A673 (cell line): ENCODE measurements around the gene SLC25A29. TPM values are rescaled to one million over a fixed set of nuclear protein-coding genes. Genes with fewer than 3 reads are reported as not detected.
A peak's percentile ranks its signal among the peaks of the same experiment; 100 is the strongest.

Source experiments
- BruUV-seq: library from RNA; stranded (reverse); fragments of 400-500 nt; replicated peaks from 2 replicates; lab custom pipeline; 2021; lab: Mats Ljungman, UMichigan
- CTCF ChIA-PET: fragments of 300-600 bp; sonication (Branson Sonifier 250); formaldehyde crosslinking; loops from one replicate; lab custom pipeline; 2022; ENCODE audit warnings: antibody characterized with exemption; lab: Charles Lee
- POLR2A ChIA-PET: fragments of 300-600 bp; sonication (Branson Sonifier 250); formaldehyde crosslinking; loops from one replicate; lab custom pipeline; 2022; ENCODE audit warnings: antibody characterized with exemption; ENCODE audit not compliant: low non-redundant PET; lab: Charles Lee
- DNase-seq: peaks from one replicate; pipeline ENCODE4 v3.0.0-alpha.2; 2015; ENCODE audit warnings: low spot score
- H3K27ac ChIP-seq: fragments of 200-600 bp; sonication (generic); 2 replicates; pipeline ENCODE4 v1.5.1; 2016; ENCODE audit warnings: mixed run types, low read depth, mild to moderate bottlenecking, mixed read lengths, antibody characterized with exemption, low read length; ENCODE audit not compliant: poor library complexity, severe bottlenecking
- H3K27me3 ChIP-seq: fragments of 200-600 bp; sonication (generic); replicated peaks from 2 replicates; pipeline ENCODE4 v1.6.1; 2017; ENCODE audit warnings: mixed run types, low read depth, mild to moderate bottlenecking, mixed read lengths, antibody characterized with exemption, low read length; ENCODE audit not compliant: insufficient read depth, poor library complexity
- H3K36me3 ChIP-seq: fragments of 200-600 bp; sonication (generic); 2 replicates; pipeline ENCODE4 v1.6.1; 2016; ENCODE audit warnings: mixed run types, mild to moderate bottlenecking, mixed read lengths, antibody characterized with exemption, low read length; ENCODE audit not compliant: insufficient read depth, poor library complexity, severe bottlenecking
- H3K4me1 ChIP-seq: fragments of 200-600 bp; sonication (generic); 2 replicates; pipeline ENCODE4 v1.6.1; 2017; ENCODE audit warnings: mixed run types, mild to moderate bottlenecking, mixed read lengths, antibody characterized with exemption, low read length; ENCODE audit not compliant: insufficient read depth, poor library complexity, severe bottlenecking
- H3K4me3 ChIP-seq: fragments of 200-600 bp; sonication (generic); 2 replicates; pipeline ENCODE4 v1.5.1; 2016; ENCODE audit warnings: low read depth, mixed run types, mild to moderate bottlenecking, mixed read lengths, low read length; ENCODE audit not compliant: poor library complexity, severe bottlenecking
- H3K9me3 ChIP-seq: fragments of 200-600 bp; sonication (generic); 2 replicates; pipeline ENCODE4 v1.6.1; 2016; ENCODE audit warnings: mixed run types, low read depth, mild to moderate bottlenecking, mixed read lengths, antibody characterized with exemption, low read length; ENCODE audit not compliant: poor library complexity, severe bottlenecking
- EZH2 ChIP-seq: fragments of 200-600 bp; sonication (generic); IDR thresholded peaks from 2 replicates; pipeline ENCODE4 v1.6.1; 2017; ENCODE audit warnings: borderline replicate concordance, low read depth, mild to moderate bottlenecking, mixed read lengths, antibody characterized with exemption, low read length; ENCODE audit not compliant: poor library complexity, severe bottlenecking
- intact Hi-C: fragments of 100-400 bp; cut with micrococcal nuclease; formaldehyde crosslinking; loops from one replicate; pipeline ENCODE4 v1.10.0; 2022; ENCODE audit not compliant: unreplicated experiment
- total RNA-seq: library from RNA; stranded (reverse); gene quantifications from 2 replicates; pipeline ENCODE4 v1.2.3, GENCODE V29; 2021
- TF ChIP-seq, protein P1 (sequence below): fragments of 300-800, 200-600 bp; sonication (generic); conservative IDR thresholded peaks from 2 replicates; pipeline ENCODE4 v1.5.1; 2017; ENCODE audit warnings: low read depth, mild to moderate bottlenecking, antibody characterized with exemption, low read length, moderate library complexity, mixed read lengths

The SLC25A29 gene
- total RNA-seq, 1 experiment from 2014 or later = 49.3 TPM

DNA sequence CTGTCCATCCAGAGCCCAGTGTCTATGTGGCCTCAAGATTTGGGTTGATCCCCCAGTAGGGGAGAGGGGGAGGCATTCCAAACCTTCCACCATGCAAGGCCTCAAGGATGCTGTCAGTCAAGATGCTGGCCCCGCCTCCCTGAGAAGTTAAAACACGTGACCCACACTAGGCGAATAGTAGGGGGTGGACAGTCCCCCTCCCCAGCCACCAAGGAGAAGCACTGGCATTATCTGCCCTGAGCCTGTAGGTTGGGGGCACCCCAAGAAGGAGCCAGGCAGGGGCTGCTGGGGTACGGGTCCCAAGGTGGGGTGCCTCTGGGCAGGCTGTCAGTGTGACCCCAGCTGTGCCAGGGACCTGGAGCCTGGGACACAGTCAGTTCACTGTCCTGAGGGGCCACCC is 2.3 kb downstream of the SLC25A29 start:
- POLR2A ChIA-PET = no interaction called here
- no TSS peak for BruUV-seq

DNA sequence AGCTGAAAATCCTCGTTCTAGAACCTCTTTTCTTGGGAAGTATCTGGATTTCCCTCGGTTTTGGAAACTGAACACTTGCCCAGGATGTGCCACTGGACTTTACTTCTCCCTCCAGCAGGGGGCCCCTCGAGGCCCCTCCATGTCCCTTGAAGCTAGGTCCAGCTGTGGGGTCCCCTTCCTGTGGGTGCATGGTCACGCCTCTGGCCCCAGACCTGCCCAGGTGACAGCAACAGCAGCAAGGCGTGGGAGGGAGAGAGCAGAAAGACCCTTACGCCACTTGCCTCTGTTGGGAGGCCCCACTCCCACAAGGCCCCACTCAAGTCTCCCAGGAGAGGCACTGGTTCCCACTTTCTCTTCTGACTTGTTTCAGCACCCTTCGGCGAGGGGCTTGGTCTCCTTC is 3.1 kb downstream of the SLC25A29 start:
- CTCF ChIA-PET = no interaction called here
- intact Hi-C loops = no loop called here
- Histone ChIP-seq H3K36me3 (no peaks in the 10 kb centered on the region), H3K4me1 (peaks cover 19% of the 10 kb centered on the region), H3K27me3 (no peaks in the 10 kb centered on the region), H3K4me3 (no peak overlapping the region), H3K9me3 (no peaks in the 10 kb centered on the region), H3K27ac (no peak overlapping the region)
- TF ChIP-seq, protein P1, sequence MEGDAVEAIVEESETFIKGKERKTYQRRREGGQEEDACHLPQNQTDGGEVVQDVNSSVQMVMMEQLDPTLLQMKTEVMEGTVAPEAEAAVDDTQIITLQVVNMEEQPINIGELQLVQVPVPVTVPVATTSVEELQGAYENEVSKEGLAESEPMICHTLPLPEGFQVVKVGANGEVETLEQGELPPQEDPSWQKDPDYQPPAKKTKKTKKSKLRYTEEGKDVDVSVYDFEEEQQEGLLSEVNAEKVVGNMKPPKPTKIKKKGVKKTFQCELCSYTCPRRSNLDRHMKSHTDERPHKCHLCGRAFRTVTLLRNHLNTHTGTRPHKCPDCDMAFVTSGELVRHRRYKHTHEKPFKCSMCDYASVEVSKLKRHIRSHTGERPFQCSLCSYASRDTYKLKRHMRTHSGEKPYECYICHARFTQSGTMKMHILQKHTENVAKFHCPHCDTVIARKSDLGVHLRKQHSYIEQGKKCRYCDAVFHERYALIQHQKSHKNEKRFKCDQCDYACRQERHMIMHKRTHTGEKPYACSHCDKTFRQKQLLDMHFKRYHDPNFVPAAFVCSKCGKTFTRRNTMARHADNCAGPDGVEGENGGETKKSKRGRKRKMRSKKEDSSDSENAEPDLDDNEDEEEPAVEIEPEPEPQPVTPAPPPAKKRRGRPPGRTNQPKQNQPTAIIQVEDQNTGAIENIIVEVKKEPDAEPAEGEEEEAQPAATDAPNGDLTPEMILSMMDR = peak; percentile 75
- TF ChIP-seq EZH2 = no peak
- DNase-seq = peak; percentile 28
- no TSS peak for BruUV-seq
- POLR2A ChIA-PET = interaction anchor here (0.7 kb wide), 1 partner anchor 27 kb away, joined by 5 read pairs; no protein-coding TSS in a partner anchor

More for the DNA sequence above, 2.3 kb downstream of the SLC25A29 start:
- Histone ChIP-seq H3K4me3 (no peak overlapping the region), H3K9me3 (no peaks in the 10 kb centered on the region), H3K4me1 (peaks cover 19% of the 10 kb centered on the region), H3K27ac (no peak overlapping the region), H3K27me3 (no peaks in the 10 kb centered on the region), H3K36me3 (no peaks in the 10 kb centered on the region)
- intact Hi-C loops = loop anchor here (2.0 kb wide), 1 partner anchor 79 kb away; no protein-coding TSS in a partner anchor
- TF ChIP-seq, protein P1 = no peak
- no peak for TF ChIP-seq EZH2
- CTCF ChIA-PET = no interaction called here
- peak; percentile 23 for DNase-seq

DNA sequence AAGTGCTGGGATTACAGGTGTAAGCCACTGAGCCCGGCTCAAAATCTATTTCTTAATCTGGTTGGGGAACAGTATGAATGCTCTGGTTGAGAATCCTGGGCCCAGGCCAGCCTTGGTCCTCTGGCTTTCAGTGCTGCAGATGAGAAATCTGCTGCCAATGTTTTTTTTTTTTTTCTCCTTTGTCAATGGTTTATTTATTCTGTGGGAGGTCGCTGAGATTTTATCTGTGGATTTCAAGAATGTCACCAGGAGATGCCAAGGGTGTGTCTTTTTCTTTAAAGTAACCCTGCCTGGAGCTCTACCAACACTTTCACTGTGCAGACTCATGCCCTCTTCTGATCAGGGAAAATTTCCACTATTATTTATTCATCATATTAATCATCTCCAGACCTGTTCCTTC is 3.6 kb downstream of the SLC25A29 start:
- ChIA-PET POLR2A (interaction anchor here (0.7 kb wide), 1 partner anchor 26 kb away, joined by 5 read pairs; no protein-coding TSS in a partner anchor), CTCF (no interaction called here)
- no peak for DNase-seq
- intact Hi-C loops = no loop called here
- Histone ChIP-seq H3K36me3 (no peaks in the 10 kb centered on the region), H3K9me3 (no peaks in the 10 kb centered on the region), H3K27ac (no peak overlapping the region), H3K4me3 (no peak overlapping the region), H3K27me3 (no peaks in the 10 kb centered on the region), H3K4me1 (peaks cover 18% of the 10 kb centered on the region)
- BruUV-seq = TSS peak; percentile 17
- TF ChIP-seq EZH2 = no peak
- TF ChIP-seq, protein P1 = no peak
